PFSK-1 (cell line): Measurements from ENCODE around the gene RAB3IL1.

ENCODE experiments used
- FOXP2 ChIP-seq: optimal IDR thresholded peaks from 2 replicates; pipeline ENCODE3; 2011; ENCODE audit warnings: borderline replicate concordance, control low read depth, inconsistent platforms; ENCODE audit not compliant: insufficient read depth; ENCODE audit errors: extremely low read length, extremely low read depth
- POLR2AphosphoS5 ChIP-seq: IDR thresholded peaks from 2 replicates; pipeline ENCODE4 v1.6.1; 2012; ENCODE audit warnings: low read depth, mild to moderate bottlenecking, control low read depth, low read length, moderate library complexity
- REST ChIP-seq, 2 experiments: IDR thresholded peaks; 2 replicates each; pipeline versions ENCODE4 v1.6.1 to v1.8.0; 2011 to 2012; ENCODE audit warnings: low read depth in 2 of 2, low read length in 2 of 2, control low read depth in 1 of 2, inconsistent platforms in 1 of 2, mild to moderate bottlenecking in 1 of 2, moderate library complexity in 1 of 2; ENCODE audit not compliant: insufficient read depth in 1 of 2

GRCh38 chr11:61948505-61948904, 31.1 kb upstream of the RAB3IL1 start:
- no peak for TF ChIP-seq REST (IDR thresholded peaks at IDR 0.05; ENCODE audit: insufficient read depth in 1 of 2, low read depth in 2 of 2, low read length in 2 of 2)
- TF ChIP-seq FOXP2: no peak
- no peak for TF ChIP-seq POLR2AphosphoS5
